PC-3 (cell line): ENCODE measurements around the gene USP21.

Experiments used
- CTCF ChIP-seq: fragments of 300-600 bp; sonication (generic); conservative IDR thresholded peaks from 2 replicates; pipeline ENCODE4 v1.5.1; 2017; ENCODE audit warnings: antibody characterized with exemption, low read depth, mild to moderate bottlenecking, low read length
- EZH2 ChIP-seq: fragments of 300-600 bp; sonication (generic); IDR thresholded peaks from one replicate; pipeline ENCODE4 v1.6.1; 2017; ENCODE audit warnings: antibody characterized with exemption, mild to moderate bottlenecking, low read length; ENCODE audit not compliant: unreplicated experiment

DNA sequence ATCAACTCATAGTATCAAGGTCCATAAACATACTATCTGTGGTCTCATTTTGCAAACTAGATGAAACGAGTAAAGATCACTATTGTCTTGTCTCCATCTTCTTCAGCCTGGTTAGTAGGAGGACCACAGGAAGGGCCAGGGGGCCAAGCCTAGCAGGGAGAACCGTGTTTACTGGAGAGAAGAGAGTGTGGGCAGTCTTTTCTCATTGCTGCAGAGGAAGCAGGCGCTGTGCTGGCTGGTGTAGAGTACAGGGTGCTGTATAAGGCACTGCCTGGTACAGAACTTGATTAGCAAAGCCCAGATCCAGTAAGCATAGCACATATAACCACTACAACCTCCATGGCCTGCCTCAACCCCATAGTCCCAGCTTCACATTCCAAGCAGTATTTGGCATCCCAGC lies 28.0 kb downstream of the USP21 start:
- TF ChIP-seq EZH2 (no peak), CTCF (no peak)
